Measurements from ENCODE around the gene NT5C3B.
"Not testable (repeated sequence)": the region's sequence is repeated elsewhere in the genome, so short reads cannot be mapped to it uniquely, and the experiment has no call there.

Gene NT5C3B

DNA sequence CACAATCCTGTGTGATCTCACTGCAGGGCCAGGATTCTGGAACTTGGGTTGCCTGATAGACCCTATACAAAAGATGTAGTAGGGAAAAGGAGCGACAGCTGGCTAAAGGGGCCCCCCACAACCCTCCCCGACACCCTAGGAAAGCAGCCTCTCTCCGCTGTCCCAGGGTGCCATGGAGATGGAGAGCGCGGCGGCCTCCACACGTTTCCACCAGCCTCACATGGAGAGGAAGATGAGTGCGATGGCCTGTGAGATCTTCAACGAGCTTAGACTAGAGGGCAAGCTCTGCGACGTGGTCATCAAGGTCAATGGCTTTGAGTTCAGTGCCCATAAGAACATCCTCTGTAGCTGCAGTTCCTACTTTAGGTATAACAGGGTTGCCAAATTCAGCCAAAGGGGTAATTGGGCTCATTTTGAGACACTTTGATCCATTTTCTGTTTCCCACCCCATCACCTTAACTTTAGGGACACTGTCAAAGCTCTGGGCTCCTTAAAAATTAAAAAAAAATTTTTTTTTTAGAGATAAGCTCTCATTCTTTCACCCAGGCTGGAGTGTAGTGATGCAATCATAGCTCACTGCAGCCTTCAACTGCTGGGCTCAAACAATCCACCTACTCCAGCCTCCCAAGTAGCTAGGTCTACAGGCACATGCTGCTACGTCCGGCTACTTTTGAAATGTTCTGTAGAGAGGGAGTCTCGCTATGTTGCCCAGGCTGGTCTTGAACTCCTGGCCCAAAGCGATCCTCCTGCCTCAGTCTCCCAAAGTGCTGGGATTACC, 1.9 kb upstream of the NT5C3B start, which contains the start of gene KLHL10:
TSS of gene KLHL10 (plus strand) at position 65 of the 778 bp plus-strand sequence. CDS start at position 173, 108 bp downstream.
- TF ChIP-seq, protein P1, sequence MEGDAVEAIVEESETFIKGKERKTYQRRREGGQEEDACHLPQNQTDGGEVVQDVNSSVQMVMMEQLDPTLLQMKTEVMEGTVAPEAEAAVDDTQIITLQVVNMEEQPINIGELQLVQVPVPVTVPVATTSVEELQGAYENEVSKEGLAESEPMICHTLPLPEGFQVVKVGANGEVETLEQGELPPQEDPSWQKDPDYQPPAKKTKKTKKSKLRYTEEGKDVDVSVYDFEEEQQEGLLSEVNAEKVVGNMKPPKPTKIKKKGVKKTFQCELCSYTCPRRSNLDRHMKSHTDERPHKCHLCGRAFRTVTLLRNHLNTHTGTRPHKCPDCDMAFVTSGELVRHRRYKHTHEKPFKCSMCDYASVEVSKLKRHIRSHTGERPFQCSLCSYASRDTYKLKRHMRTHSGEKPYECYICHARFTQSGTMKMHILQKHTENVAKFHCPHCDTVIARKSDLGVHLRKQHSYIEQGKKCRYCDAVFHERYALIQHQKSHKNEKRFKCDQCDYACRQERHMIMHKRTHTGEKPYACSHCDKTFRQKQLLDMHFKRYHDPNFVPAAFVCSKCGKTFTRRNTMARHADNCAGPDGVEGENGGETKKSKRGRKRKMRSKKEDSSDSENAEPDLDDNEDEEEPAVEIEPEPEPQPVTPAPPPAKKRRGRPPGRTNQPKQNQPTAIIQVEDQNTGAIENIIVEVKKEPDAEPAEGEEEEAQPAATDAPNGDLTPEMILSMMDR (IDR thresholded peaks at IDR 0.05; ENCODE audit: control insufficient read depth, extremely low read depth, insufficient read depth) = no peak
- DNase-seq (ENCODE audit: low read depth) = no peak
- H3K4me3 ChIP-seq (ENCODE audit: low read depth, low read length) = no peak within 1 kb of the TSS

- peak overlapping the region; percentile 88 for H3K4me3 ChIP-seq (ENCODE audit: low read depth, low read length)
- no peak for DNase-seq (ENCODE audit: low read depth)
- TF ChIP-seq, protein P1 (IDR thresholded peaks at IDR 0.05; ENCODE audit: control insufficient read depth, extremely low read depth, insufficient read depth) = no peak
These were observed 641 bp upstream of the NT5C3B start for GRCh38 chr17:41836550-41837196.

GRCh38 chr17:41835214-41835799, 725 bp downstream of the NT5C3B start:
- DNase-seq (ENCODE audit: low read depth) = no peak
- TF ChIP-seq, protein P1 (IDR thresholded peaks at IDR 0.05; ENCODE audit: control insufficient read depth, extremely low read depth, insufficient read depth) = no peak
- peak overlapping the region; percentile 88 for H3K4me3 ChIP-seq (ENCODE audit: low read depth, low read length)

- not testable (repeated sequence) for DNase-seq (ENCODE audit: low read depth); H3K4me3 ChIP-seq (ENCODE audit: low read depth, low read length)
These were observed 6.1 kb downstream of the NT5C3B start for GRCh38 chr17:41829961-41830360.

DNA sequence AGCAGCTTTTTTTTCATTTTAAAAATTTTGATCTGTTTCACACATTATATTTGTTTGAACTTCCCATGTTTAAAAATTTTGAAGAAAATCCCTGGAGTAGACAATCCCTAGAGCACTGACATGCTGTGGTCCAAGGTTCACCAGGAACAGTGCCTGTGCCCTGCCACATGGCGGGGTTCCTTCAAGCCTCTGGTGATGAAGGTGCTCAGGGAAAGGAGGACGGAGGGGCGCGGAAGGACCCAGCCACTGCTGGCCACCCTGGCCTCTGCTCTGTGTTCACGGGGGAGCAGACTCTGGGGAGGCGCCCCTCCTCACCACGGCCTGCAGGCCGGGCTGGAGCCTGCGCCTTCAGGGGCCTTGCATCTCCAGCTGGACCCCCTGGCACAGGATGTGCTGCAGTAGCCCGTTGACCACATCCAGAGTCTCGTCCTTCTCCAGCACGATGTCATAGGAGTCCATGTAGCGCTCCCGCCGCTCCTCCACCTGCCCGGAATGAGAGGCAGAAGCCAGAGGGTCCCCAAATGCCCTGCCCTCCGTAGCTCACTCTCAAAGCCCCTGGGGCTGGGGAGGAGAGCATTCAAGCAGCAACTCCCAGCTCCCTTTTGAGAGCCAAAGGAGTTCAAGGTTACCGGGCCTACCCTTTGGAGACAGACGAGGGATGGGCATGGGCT, 10.7 kb downstream of the NT5C3B start:
- TF ChIP-seq, protein P1 (IDR thresholded peaks at IDR 0.05; ENCODE audit: control insufficient read depth, extremely low read depth, insufficient read depth) = no peak
- no peak overlapping the region for H3K4me3 ChIP-seq (ENCODE audit: low read depth, low read length)
- no peak for DNase-seq (ENCODE audit: low read depth)

- no peak for DNase-seq (ENCODE audit: low read depth)
- H3K4me3 ChIP-seq (ENCODE audit: low read depth, low read length) = no peak overlapping the region
- TF ChIP-seq, protein P1 (IDR thresholded peaks at IDR 0.05; ENCODE audit: control insufficient read depth, extremely low read depth, insufficient read depth) = no peak
These were observed 11.9 kb downstream of the NT5C3B start for GRCh38 chr17:41824086-41824485.

DNA sequence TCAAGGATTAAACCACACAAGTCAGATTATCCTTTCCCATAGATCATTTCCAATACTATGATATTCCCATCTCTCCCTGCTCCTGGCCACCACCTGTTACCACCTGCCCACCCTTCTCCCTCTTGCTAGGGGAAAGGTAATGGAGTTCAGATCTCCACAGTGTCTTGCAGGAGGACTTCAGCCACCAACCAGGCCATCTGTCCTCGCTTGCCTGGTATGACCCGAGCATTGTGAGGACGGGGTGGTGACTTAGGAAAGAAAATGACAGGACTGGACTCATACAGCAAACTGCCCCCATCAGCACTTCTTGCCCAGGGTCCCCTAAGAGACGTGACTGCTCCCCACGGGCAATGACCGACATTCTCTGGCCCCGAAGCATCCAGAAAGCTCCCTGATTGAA, 12.5 kb downstream of the NT5C3B start:
- no peak for DNase-seq (ENCODE audit: low read depth)
- TF ChIP-seq, protein P1 (IDR thresholded peaks at IDR 0.05; ENCODE audit: control insufficient read depth, extremely low read depth, insufficient read depth) = no peak
- H3K4me3 ChIP-seq (ENCODE audit: low read depth, low read length) = no peak overlapping the region
